Fibroblast of skin of right quadriceps (primary cell): ENCODE data around the gene FUT8.

Source experiments
- DNase-seq: peaks from one replicate; pipeline ENCODE4 v3.0.0-alpha.2; 2013

Gene FUT8

DNA sequence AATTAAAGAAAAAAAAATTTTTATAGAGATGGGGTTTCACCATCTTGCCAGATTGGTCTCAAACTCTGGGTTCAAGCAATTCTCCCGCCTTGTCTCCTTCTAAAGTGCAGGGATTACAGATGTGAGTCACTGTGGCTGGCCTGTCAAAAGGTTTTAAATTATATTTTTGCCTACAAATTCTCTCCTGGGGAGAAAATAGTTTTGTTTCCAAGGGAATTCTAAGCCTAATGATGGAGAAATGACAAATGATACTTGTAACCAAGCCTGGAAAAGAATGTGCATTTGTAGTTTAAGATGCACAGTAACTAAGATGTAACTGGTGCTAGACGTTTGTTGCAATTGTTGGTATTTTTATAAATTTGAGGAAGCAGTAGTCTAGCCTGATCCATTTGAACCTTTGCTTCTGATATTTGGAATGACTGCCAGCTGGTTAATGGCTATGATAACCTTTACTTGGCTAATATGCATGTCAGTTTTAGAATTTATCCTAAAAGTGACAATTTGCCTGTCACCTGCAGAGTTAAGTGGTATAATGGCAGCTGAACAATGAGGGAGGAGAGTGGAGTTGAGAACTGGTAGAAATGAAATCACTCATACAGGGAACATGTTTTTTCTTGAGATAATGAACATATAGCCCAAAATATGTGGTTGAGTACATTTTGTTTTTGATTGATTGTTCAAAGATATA lies 148.0 kb downstream of the FUT8 start:
- peak; percentile 56 for DNase-seq

DNA sequence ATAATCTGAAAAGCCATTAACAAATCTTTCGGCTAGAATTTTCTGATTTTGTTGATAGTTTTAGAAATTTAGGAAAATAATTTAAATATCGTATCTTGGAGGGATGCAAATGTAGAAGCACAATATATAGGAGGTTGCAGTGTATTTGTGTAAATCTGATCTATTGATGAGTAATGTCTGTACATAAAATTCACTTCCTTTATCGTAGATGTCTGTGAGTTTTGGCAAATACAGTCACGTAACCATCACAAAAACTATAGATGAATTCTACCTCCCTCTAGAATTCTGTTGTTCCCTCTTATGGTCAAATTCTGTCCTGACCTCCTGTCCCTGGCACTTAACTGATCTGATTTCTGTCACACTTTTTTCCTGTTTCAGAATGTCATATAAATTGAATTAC lies 151.8 kb downstream of the FUT8 start:
- DNase-seq = no peak

DNA sequence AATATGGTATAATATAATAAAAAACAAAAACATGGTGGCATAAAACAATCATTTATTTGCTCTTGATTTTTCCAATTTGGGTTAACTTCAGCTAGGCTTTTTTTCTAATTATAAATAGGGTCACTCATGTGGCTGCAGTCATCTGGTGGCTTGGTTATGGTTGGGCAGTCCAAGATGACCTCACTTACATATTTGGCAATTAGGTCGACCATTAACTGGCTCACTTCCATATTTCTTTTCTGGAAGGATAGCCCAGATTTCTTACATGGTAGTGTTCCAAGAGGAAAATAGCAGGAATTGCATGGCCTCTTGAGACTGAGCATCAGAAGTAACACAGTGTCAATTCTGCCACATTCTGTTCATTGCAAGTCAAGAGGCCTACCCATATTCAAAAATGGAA lies 153.4 kb downstream of the FUT8 start:
- DNase-seq = peak; percentile 3

- no peak for DNase-seq
Observed at GRCh38 chr14:65566820-65567522, 154.4 kb downstream of the FUT8 start.

DNA sequence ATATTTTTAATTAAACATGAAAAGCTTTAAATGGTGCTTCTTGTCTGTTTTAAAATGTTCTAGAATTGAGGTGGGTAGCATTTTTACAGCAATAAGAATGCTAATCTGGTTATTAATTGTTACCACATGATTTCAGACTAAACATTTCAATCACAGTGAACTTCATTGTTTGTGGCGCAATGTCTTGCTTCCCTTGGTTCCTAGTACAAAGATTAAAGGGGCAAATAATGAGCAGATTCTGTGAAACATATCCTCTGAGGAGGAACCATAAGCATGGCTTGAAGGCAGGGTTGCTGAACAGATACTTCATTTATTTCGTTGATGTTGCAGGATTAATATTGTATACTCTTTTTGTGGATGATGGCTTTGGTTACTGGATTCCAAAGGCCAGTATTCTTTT lies 162.1 kb downstream of the FUT8 start:
- DNase-seq = no peak

GRCh38 chr14:65575389-65575788 lies 162.9 kb downstream of the FUT8 start:
- DNase-seq = no peak

DNA sequence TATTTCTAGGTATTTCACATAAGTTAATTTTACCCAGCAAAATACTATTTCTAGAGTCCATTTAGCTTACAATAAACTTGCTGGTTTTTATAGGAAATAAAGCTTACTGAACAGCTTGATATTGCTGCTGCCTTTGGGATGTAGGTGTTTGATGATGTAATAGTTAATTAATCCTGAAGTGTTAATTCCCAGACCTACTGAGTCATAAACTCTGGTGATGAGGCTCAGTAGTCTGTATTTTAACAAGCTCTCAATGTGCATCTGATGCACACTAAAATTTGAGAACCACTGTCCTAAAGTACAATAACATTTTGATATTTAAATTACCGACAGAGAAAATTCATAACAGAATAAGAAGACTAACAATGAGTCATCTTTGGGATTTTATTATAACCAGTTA lies 168.4 kb downstream of the FUT8 start:
- DNase-seq = no peak

- no peak for DNase-seq
Observed at GRCh38 chr14:65581378-65581777, 168.8 kb downstream of the FUT8 start.

DNA sequence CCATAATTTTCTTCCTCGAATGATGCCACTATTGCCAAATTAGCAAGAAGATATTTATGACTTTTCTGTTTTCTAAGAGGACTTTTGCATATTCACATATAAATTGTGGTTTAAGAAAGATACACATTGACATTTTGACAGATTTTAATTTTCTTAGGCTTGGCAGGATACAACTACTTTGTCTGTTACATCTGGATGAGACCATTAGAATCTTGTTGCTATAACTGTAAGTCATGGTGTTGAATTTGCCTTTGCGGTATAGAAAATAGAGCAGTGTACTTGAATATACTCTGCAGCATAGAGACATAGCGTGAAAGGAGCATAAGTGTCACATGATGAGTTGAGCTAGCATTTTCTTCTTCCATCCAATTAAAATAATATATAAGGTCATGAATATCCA lies 169.3 kb downstream of the FUT8 start:
- no peak for DNase-seq

DNA sequence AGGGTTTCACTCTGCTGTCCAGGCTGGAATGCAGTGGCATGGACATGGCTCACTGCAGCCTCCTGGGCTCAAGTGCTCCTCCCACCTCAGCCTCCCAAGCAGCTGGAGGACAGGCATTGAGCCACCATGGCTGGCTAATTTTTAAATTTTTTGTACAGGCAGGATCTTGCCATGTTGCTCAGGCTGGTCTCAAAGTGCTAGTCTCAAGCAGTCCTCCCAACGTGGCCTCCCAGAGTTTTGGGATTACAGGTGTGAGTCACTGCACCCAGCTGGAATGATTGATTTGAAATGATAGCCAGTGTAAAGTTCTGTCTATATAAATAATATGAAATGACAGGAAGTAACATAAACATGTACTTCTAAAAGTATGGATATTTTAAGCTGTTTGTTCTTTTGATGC lies 172.7 kb downstream of the FUT8 start:
- no peak for DNase-seq

DNA sequence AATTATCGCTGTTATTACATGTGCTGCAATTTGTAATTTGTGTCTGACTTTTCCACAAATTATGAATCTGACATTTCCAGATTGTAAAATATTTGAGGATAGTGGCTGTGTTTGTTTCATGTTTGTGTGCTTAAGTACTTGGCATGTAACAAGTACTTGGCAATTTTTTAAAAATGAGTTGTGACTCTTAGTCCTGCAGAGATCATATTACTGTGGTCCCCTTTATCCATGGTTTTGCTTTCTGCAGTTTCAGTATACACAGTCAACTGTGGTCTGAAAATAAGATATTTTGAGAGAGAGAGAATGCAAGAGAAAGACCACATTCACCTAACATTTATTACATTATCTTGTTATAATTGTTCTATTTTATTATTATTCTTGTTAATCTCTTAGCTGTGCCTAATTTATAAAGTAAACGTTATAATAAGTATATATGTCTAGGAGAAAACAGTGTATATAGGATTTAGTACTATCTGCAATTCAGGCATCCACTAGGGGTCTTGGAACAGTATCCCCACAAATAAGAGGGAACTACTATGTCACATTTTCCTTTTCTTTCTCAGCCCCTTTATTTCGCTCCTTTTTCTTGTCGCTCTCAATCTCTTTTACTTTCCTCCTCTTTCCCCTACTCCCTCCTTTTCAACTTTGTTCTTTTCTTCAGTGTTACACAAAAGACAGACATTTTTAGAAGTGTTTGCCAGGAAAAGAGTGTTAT lies 176.1 kb downstream of the FUT8 start:
- DNase-seq = no peak

- DNase-seq = no peak
Observed at GRCh38 chr14:65594153-65594881, 181.8 kb downstream of the FUT8 start.

DNA sequence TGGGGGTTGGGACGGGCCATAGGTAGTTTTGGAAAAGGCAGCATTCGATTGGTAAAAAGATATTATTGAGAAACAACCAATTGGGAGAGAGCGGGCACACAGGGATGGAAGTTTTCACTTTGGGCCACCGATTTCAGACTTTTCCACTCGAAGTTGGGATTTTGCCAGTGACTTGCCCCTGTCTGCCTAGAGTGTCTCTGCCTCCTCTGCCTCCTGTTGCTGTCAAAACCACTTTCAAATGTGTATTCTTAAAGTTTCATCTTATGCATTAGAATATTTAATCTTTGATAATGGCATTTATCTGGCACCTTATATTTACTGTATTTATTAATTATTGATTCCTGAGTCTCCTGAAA lies 182.3 kb downstream of the FUT8 start:
- DNase-seq = no peak

DNA sequence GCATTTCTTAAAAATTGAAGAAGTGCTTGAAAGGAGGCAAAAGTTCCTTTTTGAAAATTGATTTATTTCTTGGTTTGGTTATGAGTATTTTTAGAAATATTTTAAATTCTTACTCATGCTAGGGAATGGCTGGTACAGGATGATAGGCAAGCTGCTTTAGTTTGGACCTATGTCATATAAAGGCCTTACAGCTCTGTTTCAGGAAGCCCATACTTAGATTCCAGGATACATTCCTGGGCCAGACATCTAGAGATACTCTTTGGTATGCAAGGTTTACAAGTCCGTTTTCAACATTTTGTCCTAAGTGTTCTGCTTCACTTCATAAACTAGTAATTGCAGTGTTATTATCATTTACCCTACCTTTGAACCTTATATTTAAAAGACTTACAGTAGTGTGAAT lies 186.8 kb downstream of the FUT8 start:
- DNase-seq = peak; percentile 47

DNA sequence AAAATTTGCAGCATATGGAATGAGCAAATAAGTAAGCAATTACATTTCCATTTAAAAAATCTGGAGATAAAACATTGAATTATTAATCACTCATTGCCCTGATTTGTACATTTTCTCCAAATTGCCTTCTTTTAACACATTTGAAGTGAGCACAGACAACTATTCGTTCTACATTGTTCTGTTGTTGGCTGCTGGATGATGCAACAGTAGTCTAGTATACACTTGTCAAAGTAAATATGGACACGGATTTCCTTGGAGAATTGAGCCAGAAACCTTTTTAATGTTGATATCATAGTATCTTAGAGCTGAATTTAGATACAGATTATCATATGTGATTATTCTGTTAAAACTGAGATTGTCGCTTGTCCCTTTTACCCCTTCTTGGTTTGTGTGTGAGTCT lies 188.2 kb downstream of the FUT8 start:
- no peak for DNase-seq

- no peak for DNase-seq
Observed at GRCh38 chr14:65604535-65604934, 192.0 kb downstream of the FUT8 start.

DNA sequence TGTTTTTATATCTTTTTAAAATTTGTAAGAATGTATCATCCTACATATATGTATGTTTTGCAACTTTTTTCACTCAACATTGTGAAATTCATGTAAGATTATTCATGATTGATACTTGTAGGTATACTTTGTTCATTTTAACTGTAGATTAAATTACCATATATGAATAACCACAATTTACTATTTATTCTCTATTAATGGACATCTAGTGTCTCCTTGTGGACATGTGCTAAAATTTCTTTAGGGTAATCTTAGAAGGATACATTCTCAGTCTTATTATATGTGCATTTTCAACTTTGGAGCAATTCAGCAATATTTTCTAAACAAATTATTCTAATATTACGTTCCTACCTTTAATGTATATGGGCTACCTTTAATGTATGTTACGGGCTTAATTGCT lies 192.4 kb downstream of the FUT8 start:
- peak; percentile 18 for DNase-seq

DNA sequence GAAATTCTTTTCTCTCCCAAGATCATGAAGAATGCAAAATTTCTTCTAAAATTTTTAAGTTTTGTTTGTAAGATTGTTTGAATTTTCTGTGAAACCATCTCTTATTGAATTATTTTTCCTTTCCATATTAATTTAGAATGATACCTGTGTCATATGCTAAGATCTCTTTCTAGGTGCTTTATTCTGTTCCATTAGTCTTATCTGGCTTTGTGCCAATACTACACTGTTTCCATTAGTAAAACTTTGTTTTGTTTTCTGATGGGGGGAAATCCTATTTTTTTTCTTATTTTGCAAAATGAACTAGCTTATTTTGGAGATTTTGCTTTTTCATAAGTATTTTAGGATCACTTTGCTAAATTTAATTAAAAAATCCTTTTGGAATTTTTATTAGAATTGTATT lies 193.9 kb downstream of the FUT8 start:
- no peak for DNase-seq

- no peak for DNase-seq
Observed at GRCh38 chr14:65613131-65613650, 200.7 kb downstream of the FUT8 start.

GRCh38 chr14:65618996-65619395 lies 206.5 kb downstream of the FUT8 start:
- DNase-seq = no peak

GRCh38 chr14:65620195-65620594 lies 207.7 kb downstream of the FUT8 start:
- DNase-seq = no peak

- DNase-seq = no peak
Observed at GRCh38 chr14:65622703-65623102, 210.2 kb downstream of the FUT8 start.

DNA sequence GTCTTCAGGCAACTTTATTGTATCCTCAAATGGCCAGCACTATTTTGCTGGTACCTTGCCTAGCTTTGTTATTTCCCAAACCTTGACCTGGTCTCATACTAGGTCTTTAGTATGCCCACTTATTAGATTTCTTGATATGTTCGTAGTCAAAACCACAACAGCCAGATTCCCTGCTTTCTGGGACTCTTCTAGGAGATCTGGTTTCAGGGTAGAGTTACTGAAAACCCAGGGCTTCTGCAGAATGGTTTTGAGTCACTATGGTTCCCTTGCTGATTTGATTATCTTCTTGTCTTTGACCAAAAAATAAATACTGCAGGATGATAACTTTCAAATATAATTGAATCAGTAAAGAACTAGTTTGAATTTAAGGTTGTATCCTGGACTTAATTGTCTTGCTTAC lies 211.2 kb downstream of the FUT8 start:
- no peak for DNase-seq
